Measurements from ENCODE around the gene GALNTL6. TPM values are rescaled to one million over a fixed set of nuclear protein-coding genes. Genes with fewer than 3 reads are reported as not detected.

Gene GALNTL6
- total and polyA plus RNA-seq, 9 of the 15 experiments (the other 6 are each of a cell fraction or from before 2014, with no cell fraction given): 0.18 to 0.50 (median 0.29) TPM

DNA sequence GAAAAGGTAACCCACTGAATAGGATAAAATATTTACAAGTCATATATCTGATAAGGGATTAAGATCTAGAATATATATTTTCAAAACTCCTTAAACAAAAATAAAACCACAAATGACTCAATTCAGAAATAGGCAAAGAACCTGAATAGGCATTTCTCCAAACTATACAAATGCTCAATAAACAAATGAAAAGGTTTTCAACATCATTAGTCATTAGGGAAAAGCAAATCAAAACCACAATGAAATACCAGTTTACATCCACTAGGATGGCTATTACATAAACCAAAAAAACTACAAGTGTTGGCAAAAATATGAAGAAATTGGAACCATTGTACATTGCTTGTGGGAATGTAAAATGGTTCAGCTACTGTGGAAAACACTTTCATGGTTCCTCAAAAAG, 1188.4 kb downstream of the GALNTL6 start:
- no peak overlapping the region for H3K27ac ChIP-seq (ENCODE audit: extremely low read depth, low read depth, low read length)
- H3K9ac ChIP-seq (ENCODE audit: insufficient read depth in 1 of 2, low read depth in 2 of 2, low read length in 2 of 2): no peak overlapping the region
- no peaks in the 10 kb centered on the region for H3K9me1 ChIP-seq (ENCODE audit: control insufficient read depth, insufficient read depth, low read length)
- H3K9me3 ChIP-seq (replicated peaks; ENCODE audit: control insufficient read depth, insufficient read depth, low read depth, low read length): no peaks in the 10 kb centered on the region
- no peaks in the 10 kb centered on the region for H4K20me1 ChIP-seq (replicated peaks; ENCODE audit: control insufficient read depth, insufficient read depth, low read length)
- DNase-seq (ENCODE audit: extremely low read depth in 1 of 4, low spot score in 3 of 4) (no peak), FAIRE-seq (no peak), ATAC-seq (no peak)
- H3K79me2 ChIP-seq (ENCODE audit: control insufficient read depth, insufficient read depth, low read length): no peaks in the 10 kb centered on the region
- H3K4me3 ChIP-seq: no peak overlapping the region
- H3K36me3 ChIP-seq (ENCODE audit: control insufficient read depth, insufficient read depth, low read length): no peaks in the 10 kb centered on the region
- peaks cover 0 to 31% of the 10 kb centered on the region in 2 experiments; a peak in 3 of 5 replicates for H3K4me1 ChIP-seq (replicated peaks in 1 of 2; ENCODE audit: control insufficient read depth in 2 of 2, insufficient read depth in 2 of 2, low read length in 2 of 2)
- no peak for TF ChIP-seq SP2 (IDR thresholded peaks at IDR 0.05; ENCODE audit: extremely low read depth, low read depth, low read length, poor library complexity, severe bottlenecking)
- no peak for TF ChIP-seq HDAC2 (IDR thresholded peaks at IDR 0.05)
- TF ChIP-seq TAF15 (IDR thresholded peaks at IDR 0.05; ENCODE audit: low read depth, low read length): no peak
- TF ChIP-seq, protein P1, sequence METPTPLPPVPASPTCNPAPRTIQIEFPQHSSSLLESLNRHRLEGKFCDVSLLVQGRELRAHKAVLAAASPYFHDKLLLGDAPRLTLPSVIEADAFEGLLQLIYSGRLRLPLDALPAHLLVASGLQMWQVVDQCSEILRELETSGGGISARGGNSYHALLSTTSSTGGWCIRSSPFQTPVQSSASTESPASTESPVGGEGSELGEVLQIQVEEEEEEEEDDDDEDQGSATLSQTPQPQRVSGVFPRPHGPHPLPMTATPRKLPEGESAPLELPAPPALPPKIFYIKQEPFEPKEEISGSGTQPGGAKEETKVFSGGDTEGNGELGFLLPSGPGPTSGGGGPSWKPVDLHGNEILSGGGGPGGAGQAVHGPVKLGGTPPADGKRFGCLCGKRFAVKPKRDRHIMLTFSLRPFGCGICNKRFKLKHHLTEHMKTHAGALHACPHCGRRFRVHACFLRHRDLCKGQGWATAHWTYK (CRISPR knock-in tag; IDR thresholded peaks at IDR 0.05): no peak
- TF ChIP-seq, protein P2, sequence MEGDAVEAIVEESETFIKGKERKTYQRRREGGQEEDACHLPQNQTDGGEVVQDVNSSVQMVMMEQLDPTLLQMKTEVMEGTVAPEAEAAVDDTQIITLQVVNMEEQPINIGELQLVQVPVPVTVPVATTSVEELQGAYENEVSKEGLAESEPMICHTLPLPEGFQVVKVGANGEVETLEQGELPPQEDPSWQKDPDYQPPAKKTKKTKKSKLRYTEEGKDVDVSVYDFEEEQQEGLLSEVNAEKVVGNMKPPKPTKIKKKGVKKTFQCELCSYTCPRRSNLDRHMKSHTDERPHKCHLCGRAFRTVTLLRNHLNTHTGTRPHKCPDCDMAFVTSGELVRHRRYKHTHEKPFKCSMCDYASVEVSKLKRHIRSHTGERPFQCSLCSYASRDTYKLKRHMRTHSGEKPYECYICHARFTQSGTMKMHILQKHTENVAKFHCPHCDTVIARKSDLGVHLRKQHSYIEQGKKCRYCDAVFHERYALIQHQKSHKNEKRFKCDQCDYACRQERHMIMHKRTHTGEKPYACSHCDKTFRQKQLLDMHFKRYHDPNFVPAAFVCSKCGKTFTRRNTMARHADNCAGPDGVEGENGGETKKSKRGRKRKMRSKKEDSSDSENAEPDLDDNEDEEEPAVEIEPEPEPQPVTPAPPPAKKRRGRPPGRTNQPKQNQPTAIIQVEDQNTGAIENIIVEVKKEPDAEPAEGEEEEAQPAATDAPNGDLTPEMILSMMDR (IDR thresholded peaks at IDR 0.05 in 2 of 3, conservative IDR thresholded peaks at IDR 0.05 in 1 of 3; ENCODE audit: insufficient read depth in 2 of 3, low read depth in 1 of 3, low read length in 3 of 3): no peak
- ChIA-PET CTCF (ENCODE audit: low intra/inter-chr PET ratio) (no interaction called here), POLR2A (no interaction called here)
- no peak overlapping the region for H3K4me2 ChIP-seq (ENCODE audit: insufficient read depth, low read length)
- no peaks in the 10 kb centered on the region for H3K27me3 ChIP-seq (ENCODE audit: control insufficient read depth in 2 of 2, insufficient read depth in 2 of 2, low read length in 2 of 2)
- intact Hi-C loops (cut with micrococcal nuclease): no loop called here
- H2AFZ ChIP-seq (ENCODE audit: low read depth, low read length): no peak overlapping the region
- no TSS peak for BruUV-seq (replicated peaks)
- in situ Hi-C loops (cut with MboI): no loop called here

Data from K562 (cell line).